K562 (cell line): ENCODE measurements around the gene CSMD2. TPM values are rescaled to one million over a fixed set of nuclear protein-coding genes. Genes with fewer than 3 reads are reported as not detected.

Source experiments
- ATAC-seq: fragments of 200-7000 bp; cut with Tn5 transposase; 3 replicates; pipeline ENCODE4 v1.9.1; 2020; ENCODE audit warnings: moderate library complexity
- BruUV-seq: library from RNA; stranded (reverse); fragments of 400-500 nt; replicated peaks from 2 replicates; lab custom pipeline; 2021; lab: Mats Ljungman, UMichigan
- CTCF ChIA-PET: fragments of 300-600 bp; formaldehyde crosslinking; extraction: SDS; loops from one replicate; lab custom pipeline; 2021; ENCODE audit warnings: low intra/inter-chr PET ratio; lab: Yijun Ruan, JAX
- POLR2A ChIA-PET: fragments of 300-600, 350-650 bp; sonication (Branson Sonifier 250); formaldehyde crosslinking; extraction: SDS; loops from one replicate; lab custom pipeline; 2021; ENCODE audit warnings: antibody characterized with exemption, inconsistent platforms; lab: Yijun Ruan, JAX
- DNase-seq, 4 experiments: peaks; one replicate each; pipeline versions ENCODE4 v3.0.0 to v3.0.0-alpha.2; 2011 to 2018; ENCODE audit warnings: low spot score in 3 of 4, mixed read lengths in 3 of 4; ENCODE audit errors: extremely low read depth in 1 of 4
- FAIRE-seq: peaks from 2 replicates; lab custom pipeline; 2011; peaks lifted over from hg19 to GRCh38; lab: Jason Lieb, UNC
- H2AFZ ChIP-seq: 2 replicates; pipeline ENCODE4 v1.6.0; 2011; ENCODE audit warnings: low read depth, low read length, control low read depth, inconsistent platforms
- H3K27ac ChIP-seq: fragments of 200-600 bp; 3 replicates; pipeline ENCODE4 v1.8.0; 2011; ENCODE audit warnings: low read depth, mild to moderate bottlenecking, control low read depth, inconsistent platforms, low read length, moderate library complexity, mixed read lengths; ENCODE audit errors: extremely low read depth
- H3K27me3 ChIP-seq, 2 experiments: fragments of 300-600 bp in 1 of 2; 2 replicates in 1 of 2; 3 replicates in 1 of 2; pipeline versions ENCODE4 v1.6.0 to v1.8.0; 2011; ENCODE audit warnings: inconsistent platforms in 2 of 2, low read length in 2 of 2, mild to moderate bottlenecking in 1 of 2, mixed read lengths in 1 of 2, moderate library complexity in 1 of 2; ENCODE audit not compliant: control insufficient read depth in 2 of 2, insufficient read depth in 2 of 2
- H3K36me3 ChIP-seq: fragments of 300-600 bp; 3 replicates; pipeline ENCODE4 v1.8.0; 2011; ENCODE audit warnings: mild to moderate bottlenecking, low read length, inconsistent platforms; ENCODE audit not compliant: control insufficient read depth, insufficient read depth
- H3K4me1 ChIP-seq, 2 experiments: fragments of 200-600 bp in 1 of 2; replicated peaks in 1 of 2; 2 replicates in 1 of 2; 3 replicates in 1 of 2; pipeline versions ENCODE4 v1.5.1 to v1.8.0; 2011; ENCODE audit warnings: inconsistent platforms in 2 of 2, low read length in 2 of 2, mild to moderate bottlenecking in 1 of 2, mixed read lengths in 1 of 2, moderate library complexity in 1 of 2; ENCODE audit not compliant: control insufficient read depth in 2 of 2, insufficient read depth in 2 of 2
- H3K4me2 ChIP-seq: 2 replicates; pipeline ENCODE4 v1.6.1; 2011; ENCODE audit warnings: low read length, control low read depth, inconsistent platforms, mixed read lengths; ENCODE audit not compliant: insufficient read depth
- H3K4me3 ChIP-seq: fragments of 200-600 bp; sonication (generic), shearing (Covaris generic); 2 replicates; pipeline ENCODE4 v1.5.1; 2016; ENCODE audit warnings: control low read depth, inconsistent platforms
- H3K79me2 ChIP-seq: fragments of 200-600 bp; 3 replicates; pipeline ENCODE4 v1.8.0; 2011; ENCODE audit warnings: low read length, inconsistent platforms; ENCODE audit not compliant: control insufficient read depth, insufficient read depth
- H3K9ac ChIP-seq, 2 experiments: 2 replicates each; pipeline versions ENCODE4 v1.6.0 to v1.6.1; 2011; ENCODE audit warnings: low read depth in 2 of 2, low read length in 2 of 2, control low read depth in 1 of 2, inconsistent platforms in 1 of 2, mild to moderate bottlenecking in 1 of 2, mixed read lengths in 1 of 2; ENCODE audit not compliant: insufficient read depth in 1 of 2
- H3K9me1 ChIP-seq: one replicate; pipeline ENCODE4 v1.6.0; 2011; ENCODE audit warnings: inconsistent platforms, mild to moderate bottlenecking, low read length, moderate library complexity; ENCODE audit not compliant: control insufficient read depth, insufficient read depth
- H3K9me3 ChIP-seq: replicated peaks from 2 replicates; pipeline ENCODE4 v1.5.1; 2011; ENCODE audit warnings: low read depth, low read length, inconsistent platforms; ENCODE audit not compliant: control insufficient read depth, insufficient read depth
- H4K20me1 ChIP-seq: replicated peaks from 2 replicates; pipeline ENCODE4 v1.6.1; 2011; ENCODE audit warnings: low read length, inconsistent platforms, mixed read lengths; ENCODE audit not compliant: control insufficient read depth, insufficient read depth
- CBX8 ChIP-seq: fragments of 200-600 bp; sonication (generic); IDR thresholded peaks from 2 replicates; pipeline ENCODE4 v1.6.1; 2012; ENCODE audit warnings: borderline replicate concordance, mixed run types, low read depth, mild to moderate bottlenecking, moderate library complexity, mixed read lengths, low read length, control low read depth, inconsistent platforms; ENCODE audit not compliant: poor library complexity, severe bottlenecking; ENCODE audit errors: extremely low read depth
- FOS ChIP-seq: IDR thresholded peaks from 3 replicates; pipeline ENCODE4 v1.6.1; 2011; ENCODE audit not compliant: insufficient read length; ENCODE audit errors: extremely low read depth
- KAT2B ChIP-seq: IDR thresholded peaks from one replicate; pipeline ENCODE4 v1.6.1; 2012; ENCODE audit warnings: low read depth, mild to moderate bottlenecking, control low read depth, inconsistent platforms, low read length, moderate library complexity
- LEF1 ChIP-seq: fragments of 450-650 bp; IDR thresholded peaks from 2 replicates; pipeline ENCODE4 v1.6.1; 2016; ENCODE audit warnings: mild to moderate bottlenecking
- TCF7L2 ChIP-seq: fragments of 150-350 bp; IDR thresholded peaks from 2 replicates; pipeline ENCODE4 v1.6.1; 2016; ENCODE audit warnings: low read depth, mild to moderate bottlenecking, low read length, moderate library complexity
- ZNF507 ChIP-seq: conservative IDR thresholded peaks from 2 replicates; pipeline ENCODE4 v1.6.1; 2017; ENCODE audit warnings: missing genetic modification characterization, missing compliant biosample characterization
- WGBS: fragments of 100-300 bp; shearing (Covaris generic); methylation state at CpG from one replicate; pipeline ENCODE4 v1.1.6; 2016; ENCODE audit warnings: low coverage, mixed read lengths; ENCODE audit not compliant: insufficient coverage; ENCODE audit errors: missing lambda C conversion rate; 5-methylcytosine and 5-hydroxymethylcytosine counted together
- in situ Hi-C: fragments of 300-500 bp; cut with MboI; formaldehyde crosslinking; loops from 4 replicates; pipeline ENCODE4 v1.15.0; 2018; ENCODE audit warnings: inconsistent platforms, mixed read lengths
- intact Hi-C: fragments of 100-400 bp; cut with micrococcal nuclease; formaldehyde crosslinking; loops from 2 replicates; pipeline ENCODE4 v1.14.2; 2022
- polyA plus RNA-seq, 8 experiments: library from polyadenylated mRNA; depleted of rRNA in 4 of 8; stranded (reverse) in 5 of 8; unstranded in 3 of 8; fragments of >200 nt; fragmentation: Nextera tagmentation in 2 of 8; fragmentation: Illumina TruSeq in 1 of 8; extraction: Ambion mirVana in 2 of 8; extraction: Trizol in 1 of 8; gene quantifications; 2 replicates each; pipeline versions ENCODE4 v1.2.1 to v1.2.3, GENCODE V29; 2011 to 2014; ENCODE audit warnings: inconsistent platforms in 1 of 8, missing spikeins in 1 of 8
- total RNA-seq, 7 experiments: library from RNA; depleted of rRNA in 6 of 7; stranded (reverse); fragments of >200 nt in 6 of 7; fragmentation: Illumina TruSeq in 2 of 7; extraction: Trizol in 2 of 7; gene quantifications; 2 replicates each; pipeline versions ENCODE4 v1.2.1 to v1.2.3, GENCODE V29; 2011 to 2021; ENCODE audit warnings: low replicate concordance in 1 of 7
- TF ChIP-seq, protein P1 (sequence below): sonication (generic); formaldehyde crosslinking; IDR thresholded peaks from 2 replicates; pipeline ENCODE4 v1.8.0; 2022; ENCODE audit warnings: missing genetic modification reagents, mild to moderate bottlenecking, borderline replicate concordance

The CSMD2 gene
- total and polyA plus RNA-seq, 9 of the 15 experiments (the other 6 are each of a cell fraction or from before 2014, with no cell fraction given): not detected

- POLR2A ChIA-PET: no interaction called here
- no peaks in the 10 kb centered on the region for H3K79me2 ChIP-seq
- no TSS peak for BruUV-seq
These were observed 401.6 kb downstream of the CSMD2 start for GRCh38 chr1:33763406-33763805.

More at GRCh38 chr1:33763406-33763805, 401.6 kb downstream of the CSMD2 start:
- H3K4me3 ChIP-seq: no peak overlapping the region
- no peaks in the 10 kb centered on the region for H3K9me3 ChIP-seq
- H3K36me3 ChIP-seq: no peaks in the 10 kb centered on the region
- in situ Hi-C loops (no loop called here), intact Hi-C loops (no loop called here)
- TF ChIP-seq TCF7L2 (no peak), ZNF507 (tag) (no peak), CBX8 (no peak), KAT2B (no peak), FOS (no peak), LEF1 (no peak)
- TF ChIP-seq, protein P1, sequence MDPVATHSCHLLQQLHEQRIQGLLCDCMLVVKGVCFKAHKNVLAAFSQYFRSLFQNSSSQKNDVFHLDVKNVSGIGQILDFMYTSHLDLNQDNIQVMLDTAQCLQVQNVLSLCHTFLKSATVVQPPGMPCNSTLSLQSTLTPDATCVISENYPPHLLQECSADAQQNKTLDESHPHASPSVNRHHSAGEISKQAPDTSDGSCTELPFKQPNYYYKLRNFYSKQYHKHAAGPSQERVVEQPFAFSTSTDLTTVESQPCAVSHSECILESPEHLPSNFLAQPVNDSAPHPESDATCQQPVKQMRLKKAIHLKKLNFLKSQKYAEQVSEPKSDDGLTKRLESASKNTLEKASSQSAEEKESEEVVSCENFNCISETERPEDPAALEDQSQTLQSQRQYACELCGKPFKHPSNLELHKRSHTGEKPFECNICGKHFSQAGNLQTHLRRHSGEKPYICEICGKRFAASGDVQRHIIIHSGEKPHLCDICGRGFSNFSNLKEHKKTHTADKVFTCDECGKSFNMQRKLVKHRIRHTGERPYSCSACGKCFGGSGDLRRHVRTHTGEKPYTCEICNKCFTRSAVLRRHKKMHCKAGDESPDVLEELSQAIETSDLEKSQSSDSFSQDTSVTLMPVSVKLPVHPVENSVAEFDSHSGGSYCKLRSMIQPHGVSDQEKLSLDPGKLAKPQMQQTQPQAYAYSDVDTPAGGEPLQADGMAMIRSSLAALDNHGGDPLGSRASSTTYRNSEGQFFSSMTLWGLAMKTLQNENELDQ (CRISPR knock-in tag): no peak
- H3K4me2 ChIP-seq: no peak overlapping the region
- H3K9ac ChIP-seq: no peak overlapping the region
- DNase-seq: no peak
- no peaks in the 10 kb centered on the region for H3K9me1 ChIP-seq
- no peaks in the 10 kb centered on the region for H4K20me1 ChIP-seq
- no peak for FAIRE-seq
- no peaks in the 10 kb centered on the region for H3K4me1 ChIP-seq
- no peak overlapping the region for H2AFZ ChIP-seq
- ATAC-seq: no peak
- no peak overlapping the region for H3K27ac ChIP-seq
- CTCF ChIA-PET: no interaction called here
- 0% methylated on average over 3 of the region's 3 CpGs for WGBS
- no peaks in the 10 kb centered on the region for H3K27me3 ChIP-seq
